GM15510 (cell line): Measurements from ENCODE around the gene FZD2.

ENCODE experiments used
- POLR2A ChIP-seq: IDR thresholded peaks from 3 replicates; pipeline ENCODE4 v1.6.1; 2011; ENCODE audit warnings: borderline replicate concordance; ENCODE audit not compliant: insufficient read length; ENCODE audit errors: extremely low read depth

FZD2 gene

GRCh38 chr17:44559634-44560554 lies 2.6 kb downstream of the FZD2 start:
- no peak for TF ChIP-seq POLR2A

DNA sequence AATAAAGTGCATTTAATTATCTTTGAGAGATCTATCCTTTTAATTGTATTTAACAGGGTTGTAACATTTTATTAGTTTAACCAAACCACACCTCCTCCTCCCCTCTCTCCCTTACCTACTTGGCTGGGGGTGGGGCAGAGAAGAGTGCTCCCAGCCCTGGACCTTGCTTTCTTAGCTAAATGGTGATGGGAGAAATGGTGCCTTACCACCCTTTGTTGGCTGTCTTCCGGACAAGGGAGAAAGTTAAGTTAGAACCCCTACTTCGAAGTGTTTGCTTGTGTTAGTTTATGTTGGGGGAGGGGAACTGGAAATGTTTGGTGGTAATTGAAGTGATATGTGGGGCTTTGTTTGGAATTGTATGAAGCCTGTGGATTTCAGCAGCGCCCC lies 3.9 kb downstream of the FZD2 start:
- no peak for TF ChIP-seq POLR2A

DNA sequence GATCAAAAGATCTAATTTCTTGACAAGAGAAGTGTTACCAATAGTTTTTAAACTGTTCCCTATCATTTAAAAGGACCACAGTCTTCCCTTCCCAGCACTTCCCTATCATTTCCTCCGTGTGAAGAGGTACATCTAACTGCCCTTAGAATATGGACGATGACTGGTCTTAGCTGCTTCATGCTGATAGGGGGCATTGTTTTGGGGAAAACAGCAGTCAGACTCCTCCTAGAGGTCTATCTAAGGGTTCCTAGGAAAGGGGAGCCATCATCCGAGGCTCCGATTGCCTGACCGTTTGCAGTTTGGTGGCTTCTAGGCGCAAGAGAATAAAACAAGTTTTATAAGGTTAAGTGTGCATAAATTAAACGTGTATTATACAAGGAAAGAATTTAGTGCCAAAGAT lies 7.1 kb downstream of the FZD2 start:
- no peak for TF ChIP-seq POLR2A

GRCh38 chr17:44565866-44566443 lies 8.7 kb downstream of the FZD2 start:
- no peak for TF ChIP-seq POLR2A

GRCh38 chr17:44568945-44569858 lies 11.9 kb downstream of the FZD2 start:
- no peak for TF ChIP-seq POLR2A

- no peak for TF ChIP-seq POLR2A
Observed at GRCh38 chr17:44572801-44573200, 15.5 kb downstream of the FZD2 start.

- TF ChIP-seq POLR2A, result no peak
Observed at GRCh38 chr17:44575403-44575802, 18.1 kb downstream of the FZD2 start.

- no peak for TF ChIP-seq POLR2A
Observed at GRCh38 chr17:44578947-44579346, 21.7 kb downstream of the FZD2 start.

GRCh38 chr17:44581868-44582267 lies 24.6 kb downstream of the FZD2 start:
- no peak for TF ChIP-seq POLR2A

DNA sequence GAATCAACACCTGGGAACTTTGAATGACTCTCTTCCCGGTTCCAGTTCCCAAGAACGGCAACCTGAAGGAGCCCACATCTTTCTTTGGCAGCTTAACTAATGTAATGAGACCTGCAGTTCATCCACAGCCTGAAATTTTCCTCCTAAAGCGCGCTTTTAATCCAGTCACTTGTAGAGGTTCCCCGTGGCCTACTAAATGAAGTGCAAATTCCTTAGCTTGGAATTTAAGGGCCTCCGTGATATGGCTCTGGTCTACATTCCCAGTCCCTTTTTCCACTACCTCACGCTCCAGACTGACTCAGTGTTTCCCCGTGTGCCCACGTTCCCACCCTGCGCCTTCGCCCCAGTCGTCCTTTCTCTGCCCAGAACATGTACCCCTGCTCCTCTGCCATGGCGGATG lies 27.2 kb downstream of the FZD2 start:
- TF ChIP-seq POLR2A, result no peak

GRCh38 chr17:44585315-44585714 lies 28.0 kb downstream of the FZD2 start:
- no peak for TF ChIP-seq POLR2A

GRCh38 chr17:44587339-44587738 lies 30.1 kb downstream of the FZD2 start:
- TF ChIP-seq POLR2A, result no peak

GRCh38 chr17:44589316-44590071 lies 32.2 kb downstream of the FZD2 start:
- no peak for TF ChIP-seq POLR2A

DNA sequence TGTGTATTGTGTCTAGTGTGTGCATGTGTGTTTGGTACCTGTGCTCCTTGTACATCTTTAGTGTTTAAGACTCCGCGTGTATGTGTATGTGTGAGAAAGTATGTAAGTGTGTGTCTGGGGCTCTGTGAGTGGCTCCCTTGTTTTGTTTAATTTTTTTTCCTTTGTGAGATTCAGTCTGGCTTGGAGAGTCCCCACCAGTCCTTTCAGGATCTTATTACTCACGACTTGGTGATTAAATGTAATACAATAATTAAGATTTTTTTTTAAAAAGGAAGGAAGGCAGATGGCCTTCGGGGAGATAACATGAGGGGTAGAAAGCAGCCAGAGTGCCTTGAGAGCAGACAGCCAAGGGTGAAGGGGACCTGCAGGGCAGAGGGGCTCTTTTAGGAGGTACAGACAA lies 33.9 kb downstream of the FZD2 start:
- TF ChIP-seq POLR2A, result no peak
